Raji (cell line): Measurements from ENCODE around the gene ACAD11.

Experiments used
- POLR2A ChIP-seq: IDR thresholded peaks from 2 replicates; pipeline ENCODE4 v1.6.1; 2011; ENCODE audit warnings: low read depth, low read length, control low read depth; ENCODE audit not compliant: insufficient read depth

ACAD11 gene

GRCh38 chr3:132550579-132551305 is 108.9 kb downstream of the ACAD11 start:
- TF ChIP-seq POLR2A = no peak

DNA sequence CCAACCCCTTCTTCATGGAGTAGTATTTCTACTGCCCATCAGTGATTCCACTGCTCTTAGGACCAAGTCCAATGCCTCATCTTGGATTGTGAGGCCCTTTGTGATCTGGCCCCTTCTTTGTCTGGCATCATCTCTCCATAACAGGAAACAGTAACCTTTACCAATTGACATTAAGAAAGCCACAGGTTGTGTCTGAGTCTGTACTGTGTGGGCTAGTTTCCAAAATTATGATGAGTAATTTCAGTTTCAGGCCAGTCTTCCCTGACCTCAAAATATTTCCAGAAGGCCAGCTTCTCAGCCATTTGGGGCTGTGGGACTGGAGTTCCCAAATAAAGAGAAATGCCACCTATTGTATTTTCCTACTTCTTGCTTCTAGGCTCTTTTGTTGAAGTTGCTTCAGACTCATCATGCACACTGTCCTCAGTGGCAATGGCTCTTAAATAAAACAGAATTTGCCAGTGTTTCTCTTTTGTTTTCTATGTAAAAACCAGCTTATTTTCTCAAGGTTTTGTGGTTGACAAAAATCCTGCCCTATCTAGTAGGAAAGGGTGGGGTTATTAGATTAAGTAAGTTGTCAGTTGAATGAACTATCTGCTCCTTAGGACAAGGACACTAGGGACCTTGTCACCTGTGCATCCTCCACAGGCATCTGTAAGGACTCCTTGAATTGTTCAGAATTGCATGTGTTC is 109.6 kb downstream of the ACAD11 start:
- TF ChIP-seq POLR2A = no peak

GRCh38 chr3:132549169-132549568 is 110.4 kb downstream of the ACAD11 start:
- TF ChIP-seq POLR2A = no peak

GRCh38 chr3:132545471-132545870 is 114.1 kb downstream of the ACAD11 start:
- no peak for TF ChIP-seq POLR2A

- no peak for TF ChIP-seq POLR2A
These were observed 115.5 kb downstream of the ACAD11 start for GRCh38 chr3:132544130-132544529.

DNA sequence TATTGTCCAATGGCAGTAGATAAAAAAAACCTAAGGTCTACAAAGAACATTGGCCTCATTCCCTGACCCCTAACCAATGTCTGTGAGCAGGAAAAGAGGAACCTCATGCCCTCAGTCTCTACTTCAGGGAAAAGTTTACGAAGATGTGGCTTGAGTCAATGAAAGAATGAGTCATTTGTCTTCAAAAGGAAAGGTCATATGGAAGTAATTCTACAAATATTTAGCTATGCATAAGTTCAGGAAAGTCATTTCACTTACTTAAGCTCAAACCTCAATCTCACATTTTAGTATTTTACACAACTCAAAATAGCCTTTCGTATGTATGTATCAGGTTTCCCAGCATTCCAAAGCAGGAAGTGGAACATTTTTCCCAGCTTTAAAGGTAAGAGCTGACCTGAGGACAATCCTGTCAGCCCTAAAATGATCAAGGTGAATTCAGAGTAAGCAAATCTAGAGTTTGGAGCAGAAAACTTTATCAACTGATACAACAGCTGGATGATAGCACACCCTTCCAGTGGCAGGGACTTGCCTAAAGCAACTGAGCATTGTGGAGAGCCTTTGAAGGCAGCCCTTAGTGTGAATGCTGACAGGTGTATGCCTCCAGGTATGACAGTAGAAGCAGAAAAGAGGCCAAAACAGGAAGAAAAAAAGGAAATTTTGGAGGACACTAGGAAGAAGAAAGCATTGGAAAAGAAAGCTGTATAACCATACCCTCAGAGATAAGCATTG is 116.4 kb downstream of the ACAD11 start:
- TF ChIP-seq POLR2A = no peak

GRCh38 chr3:132542577-132542976 is 117.0 kb downstream of the ACAD11 start:
- TF ChIP-seq POLR2A = no peak

DNA sequence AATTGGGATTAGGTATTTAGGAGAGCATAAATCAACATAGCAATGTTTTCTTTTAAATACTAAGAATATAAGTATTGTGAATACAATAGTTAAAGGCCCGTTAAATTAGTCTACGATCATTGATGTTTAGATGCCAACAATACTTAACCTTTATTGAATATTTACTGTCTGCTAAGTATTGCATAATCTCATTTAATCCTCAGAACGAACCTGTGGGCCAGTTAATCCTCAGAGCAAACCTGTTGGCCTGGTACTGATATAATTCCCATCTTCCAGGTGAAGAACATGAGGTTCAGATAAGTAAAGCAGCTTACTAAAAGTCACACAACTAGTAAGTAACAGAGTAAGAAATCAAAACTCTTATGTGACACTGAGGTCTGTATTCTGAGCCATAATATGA is 119.9 kb downstream of the ACAD11 start:
- TF ChIP-seq POLR2A = no peak

DNA sequence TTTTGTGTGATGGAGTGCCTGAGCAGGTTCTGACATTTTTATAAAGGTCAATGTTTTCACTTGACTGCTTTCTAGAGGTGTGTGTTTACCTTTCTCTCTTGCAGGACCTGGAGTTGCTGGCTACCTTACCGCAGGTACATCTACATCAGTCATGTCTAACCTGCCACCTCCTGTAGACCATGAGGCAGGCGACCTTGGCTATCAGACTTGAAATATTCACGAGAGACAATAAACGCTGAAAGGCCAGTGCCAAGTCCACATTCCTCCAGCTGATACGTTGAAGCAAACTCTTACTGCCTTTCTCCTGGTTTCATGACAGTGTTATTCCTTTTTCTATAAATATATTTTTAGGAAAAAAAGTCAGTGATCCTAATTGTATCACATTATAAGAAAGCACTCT is 121.5 kb downstream of the ACAD11 start:
- TF ChIP-seq POLR2A = no peak

GRCh38 chr3:132537297-132537696 is 122.3 kb downstream of the ACAD11 start:
- no peak for TF ChIP-seq POLR2A

GRCh38 chr3:132536442-132537153 is 123.0 kb downstream of the ACAD11 start:
- TF ChIP-seq POLR2A = no peak

- no peak for TF ChIP-seq POLR2A
These were observed 123.8 kb downstream of the ACAD11 start for GRCh38 chr3:132535575-132536441.

DNA sequence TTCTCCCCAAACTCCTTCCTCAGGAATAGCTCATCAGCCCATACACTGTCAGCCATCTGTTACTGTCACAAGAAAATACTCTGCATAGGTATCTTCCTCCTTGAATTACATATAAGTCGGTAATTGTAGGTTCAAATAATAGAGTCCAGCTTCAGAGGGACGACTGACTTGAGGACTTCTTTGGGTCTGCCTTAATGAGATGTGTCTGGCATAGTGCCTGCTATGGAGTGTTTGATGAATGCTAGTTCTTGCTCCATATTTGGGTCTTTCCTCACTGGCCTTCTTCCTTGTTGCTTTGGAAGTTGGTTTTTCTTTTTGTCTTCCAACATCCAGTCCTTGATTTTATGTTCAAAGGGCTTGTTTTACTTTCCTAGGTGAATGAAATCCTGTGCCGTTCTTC is 129.0 kb downstream of the ACAD11 start:
- TF ChIP-seq POLR2A = no peak

DNA sequence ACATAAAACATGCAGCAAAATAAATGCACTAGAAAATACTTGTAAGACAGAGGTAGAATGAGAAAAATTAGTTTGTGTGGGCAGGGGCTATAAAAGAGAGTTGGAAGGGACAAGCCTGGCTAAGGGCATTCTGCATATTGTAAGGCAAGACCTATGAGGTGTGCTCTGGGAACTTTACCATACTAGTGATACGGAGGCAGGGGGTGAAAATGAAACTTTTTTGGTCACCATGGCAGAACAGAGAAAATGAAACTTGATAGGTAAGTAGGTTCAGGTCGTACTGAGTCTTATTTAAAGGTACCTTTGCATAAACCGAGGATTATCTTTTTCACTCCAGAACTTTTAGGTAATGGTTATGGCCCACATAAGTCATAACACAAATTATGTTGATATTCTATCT is 137.3 kb downstream of the ACAD11 start:
- TF ChIP-seq POLR2A = no peak

GRCh38 chr3:132521901-132522300 is 137.7 kb downstream of the ACAD11 start:
- TF ChIP-seq POLR2A = no peak

DNA sequence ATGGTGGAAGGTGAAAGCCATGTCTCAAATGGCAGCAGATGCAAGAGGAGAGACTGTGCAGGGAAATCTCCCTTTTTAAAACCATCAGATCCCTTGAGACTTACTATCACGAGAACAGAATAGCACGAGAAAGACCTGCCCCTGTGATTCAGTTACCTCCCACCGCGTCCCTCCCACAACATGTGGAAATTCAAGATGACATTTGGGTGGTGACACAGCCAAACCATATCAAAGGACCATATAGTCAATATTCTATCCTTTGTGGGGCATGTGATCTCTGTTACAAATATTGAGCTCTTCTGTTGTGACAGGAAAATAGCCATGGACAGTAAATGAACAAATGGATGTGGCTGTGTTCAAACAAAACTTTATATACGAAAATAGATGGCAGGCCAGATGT is 139.7 kb downstream of the ACAD11 start:
- TF ChIP-seq POLR2A = no peak
